GM21786 (cell line): ENCODE results near the gene PHF2.

Experiments used
- ATAC-seq: cut with Tn5 transposase; IDR thresholded peaks from one replicate; pipeline ENCODE4 v1.9.1; 2021; ENCODE audit not compliant: unreplicated experiment

PHF2 gene

DNA sequence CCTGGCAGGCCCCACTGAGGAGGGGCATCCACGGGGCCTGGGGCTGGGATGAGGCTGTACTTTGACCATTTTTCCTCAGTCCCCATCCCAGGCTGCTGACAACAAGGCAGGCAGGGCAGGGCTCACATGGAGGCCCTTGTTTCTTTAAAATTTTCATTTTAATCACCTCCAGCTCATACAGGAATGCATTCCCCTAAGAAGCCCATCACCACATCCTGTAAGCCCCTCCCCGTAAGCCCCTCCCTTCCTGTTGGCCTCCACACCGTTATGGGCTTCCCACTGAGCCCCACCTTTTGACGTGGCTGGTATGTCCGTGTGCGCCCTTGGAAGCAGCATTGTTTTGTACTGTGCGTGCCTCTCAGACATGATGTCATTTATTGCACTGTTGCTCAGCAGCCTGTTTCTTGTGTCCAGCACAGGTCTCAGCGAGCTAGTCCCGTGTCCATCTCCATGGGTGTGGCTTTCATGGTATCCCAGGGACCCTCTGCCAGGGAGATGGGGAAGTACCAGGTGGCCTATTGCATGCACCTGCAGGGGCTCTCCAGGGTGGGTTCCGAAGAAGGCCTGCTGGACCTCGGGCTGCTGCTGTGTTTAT lies 22.4 kb downstream of the PHF2 start:
- ATAC-seq: no peak

- ATAC-seq: no peak
These were observed 23.4 kb downstream of the PHF2 start for GRCh38 chr9:93599571-93600403.

DNA sequence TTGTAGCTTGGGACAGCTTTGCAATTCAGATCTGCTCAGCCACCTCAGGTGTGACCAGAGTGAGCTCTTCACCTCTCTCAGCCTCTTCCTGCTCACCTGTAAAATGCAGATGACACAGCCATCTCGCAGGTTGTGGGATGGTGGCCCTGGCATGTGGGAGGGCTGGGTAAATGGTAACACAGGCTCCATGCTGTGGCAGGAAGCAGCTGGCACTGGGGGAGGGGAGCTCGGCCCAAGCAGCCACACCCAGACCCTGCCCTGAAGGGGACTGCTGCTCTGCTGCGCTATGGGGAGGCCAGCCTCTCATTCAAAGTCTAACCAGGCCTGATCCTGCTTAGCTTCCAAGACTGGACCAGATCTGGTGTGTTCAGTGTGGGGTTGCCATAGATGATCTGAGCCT lies 24.1 kb downstream of the PHF2 start:
- no peak for ATAC-seq

- ATAC-seq: no peak
These were observed 24.7 kb downstream of the PHF2 start for GRCh38 chr9:93601063-93601462.

DNA sequence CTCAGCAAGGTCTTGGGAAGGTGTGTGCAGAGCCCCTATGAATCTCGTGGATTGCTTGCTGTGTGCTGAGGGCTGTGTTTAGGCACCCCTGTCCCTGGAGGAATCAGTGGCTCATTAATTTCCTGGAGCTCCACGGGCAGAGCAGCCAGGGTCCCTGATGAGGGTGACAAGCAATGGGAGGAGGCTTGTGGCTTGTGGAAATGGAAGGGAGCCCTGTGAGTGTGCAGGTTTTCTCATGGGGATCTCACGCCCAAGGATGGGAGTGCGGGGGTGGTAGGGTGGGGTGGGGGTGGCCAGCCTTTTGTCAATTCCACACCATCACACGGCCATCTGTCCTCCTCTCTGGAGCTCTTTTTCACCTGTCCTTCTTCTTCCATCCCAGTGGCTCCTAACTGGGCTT lies 25.3 kb downstream of the PHF2 start:
- no peak for ATAC-seq

GRCh38 chr9:93603011-93603410 lies 26.6 kb downstream of the PHF2 start:
- ATAC-seq: no peak

GRCh38 chr9:93603906-93604326 lies 27.5 kb downstream of the PHF2 start:
- ATAC-seq: no peak

DNA sequence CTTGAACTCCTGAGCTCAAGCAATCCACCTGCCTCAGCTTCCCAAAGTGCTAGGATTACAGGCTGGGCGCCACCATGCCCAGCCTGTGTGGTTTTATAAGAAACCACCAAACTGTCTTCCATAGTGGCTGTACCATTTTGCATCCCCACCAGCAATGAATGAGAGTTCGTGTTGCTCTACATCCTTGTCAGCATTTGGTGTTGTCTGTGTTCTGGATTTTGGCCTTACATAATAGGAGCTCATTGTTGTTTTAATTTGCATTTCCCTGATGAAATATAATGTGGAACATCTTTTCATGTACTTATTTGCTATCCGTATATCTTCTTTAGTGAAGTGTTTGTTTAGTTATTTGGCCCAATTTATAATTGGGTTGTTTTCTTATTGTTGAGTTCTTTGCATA lies 29.8 kb downstream of the PHF2 start:
- no peak for ATAC-seq

DNA sequence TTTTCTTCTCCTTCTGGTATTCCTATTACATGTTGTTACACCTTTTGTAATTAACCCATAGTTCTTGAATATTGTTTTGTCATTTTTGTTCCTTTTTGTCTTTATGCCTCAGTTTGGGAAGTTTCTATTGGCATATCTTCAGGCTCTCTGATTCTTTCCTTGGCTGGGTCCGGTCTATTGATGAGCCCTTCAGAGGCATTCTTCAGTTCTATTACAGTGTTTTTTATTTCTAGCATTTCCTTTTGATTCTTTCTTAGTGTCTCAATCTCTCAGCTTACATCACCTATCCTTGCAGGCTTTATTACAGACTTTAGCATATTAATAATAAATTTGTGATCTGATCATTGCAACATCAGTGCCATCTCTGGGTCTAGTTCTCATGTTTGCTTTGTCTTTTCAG lies 33.8 kb downstream of the PHF2 start:
- no peak for ATAC-seq

DNA sequence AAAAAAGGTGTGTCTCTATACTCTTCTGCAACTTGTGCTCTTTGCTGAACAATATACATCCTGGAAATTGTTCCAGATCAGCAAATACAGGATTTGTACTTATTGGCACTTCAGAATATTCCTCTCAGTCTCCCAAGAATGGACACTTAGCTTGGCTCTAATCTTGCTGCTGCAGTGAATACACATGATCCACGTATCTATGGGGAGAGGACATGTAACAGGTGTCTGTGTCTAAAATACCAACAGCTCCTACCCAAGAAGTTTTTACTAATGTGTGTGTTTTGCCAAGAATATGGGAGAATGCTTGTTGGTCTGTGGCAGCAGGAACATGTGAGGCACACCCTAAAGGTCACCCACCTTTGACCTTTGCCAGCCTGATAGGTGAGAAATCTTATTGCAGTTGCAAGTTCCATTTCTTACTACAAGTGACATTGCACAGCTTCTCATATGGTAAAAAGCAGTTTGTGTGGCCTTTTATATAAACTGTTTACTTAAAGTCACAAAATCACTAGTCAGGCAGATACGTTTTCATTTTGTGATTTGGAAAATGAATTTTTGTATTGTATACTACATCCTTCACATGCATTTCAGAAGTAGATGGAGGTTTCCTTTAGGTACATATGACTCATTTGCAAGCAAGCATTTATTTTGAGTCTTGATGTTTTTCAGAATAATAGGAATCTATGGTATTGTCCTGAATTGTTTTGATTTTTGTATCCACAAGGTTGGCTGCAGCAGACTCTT lies 35.8 kb downstream of the PHF2 start:
- no peak for ATAC-seq

DNA sequence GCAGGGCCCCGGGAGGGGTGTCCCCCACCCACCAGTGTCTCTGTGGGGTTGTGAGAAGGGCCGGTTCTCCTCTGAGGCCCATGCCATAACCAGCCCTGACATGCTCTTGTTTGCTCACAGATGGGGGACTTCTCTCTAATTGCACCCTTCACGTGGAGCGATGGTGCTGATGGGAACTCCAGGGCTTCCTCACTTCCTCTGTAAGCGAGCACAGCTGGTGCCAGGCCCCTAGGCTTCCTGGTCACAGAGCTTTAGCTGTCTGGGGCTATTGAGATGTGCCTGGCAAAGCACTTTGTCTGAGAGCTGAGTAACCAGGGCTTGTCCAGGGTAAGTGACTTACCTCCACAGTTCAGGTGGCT lies 36.4 kb downstream of the PHF2 start:
- ATAC-seq: peak; percentile 66

- ATAC-seq: no peak
These were observed 36.8 kb downstream of the PHF2 start for GRCh38 chr9:93613174-93613573.

GRCh38 chr9:93613791-93614190 lies 37.4 kb downstream of the PHF2 start:
- no peak for ATAC-seq

DNA sequence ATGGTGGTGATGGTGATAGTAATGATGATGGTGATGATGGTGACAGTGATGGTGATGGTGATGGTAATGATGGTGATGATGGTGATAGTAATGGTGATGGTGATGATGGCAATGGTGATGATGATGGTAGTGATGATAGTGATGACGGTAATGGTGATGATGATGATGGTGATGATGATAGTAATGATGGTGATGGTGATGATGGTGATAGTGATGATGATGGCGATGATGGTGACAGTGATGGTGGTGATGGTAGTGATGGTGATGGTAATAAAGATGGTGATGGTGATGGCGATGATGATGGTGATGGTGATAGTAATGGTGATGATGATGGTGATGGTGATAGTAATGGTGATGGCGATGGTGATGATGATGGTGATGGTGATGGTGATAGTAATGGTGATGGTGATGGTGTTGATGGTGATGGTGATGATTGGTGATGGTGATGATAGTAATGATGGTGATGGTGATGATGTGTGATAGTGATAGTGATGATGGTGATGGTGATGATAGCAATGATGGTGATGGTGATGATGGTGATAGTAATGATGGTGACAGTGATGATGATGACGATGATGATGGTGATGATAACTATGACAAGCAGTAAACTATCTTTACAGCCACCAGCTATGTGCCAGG lies 38.6 kb downstream of the PHF2 start:
- ATAC-seq: no peak

GRCh38 chr9:93616044-93616443 lies 39.7 kb downstream of the PHF2 start:
- ATAC-seq: no peak

- ATAC-seq: no peak
These were observed 40.9 kb downstream of the PHF2 start for GRCh38 chr9:93617273-93617672.

- ATAC-seq: no peak
These were observed 42.9 kb downstream of the PHF2 start for GRCh38 chr9:93619272-93619775.

GRCh38 chr9:93620041-93620506 lies 43.7 kb downstream of the PHF2 start:
- no peak for ATAC-seq

GRCh38 chr9:93620881-93621820 lies 44.8 kb downstream of the PHF2 start:
- no peak for ATAC-seq

GRCh38 chr9:93621922-93622321 lies 45.5 kb downstream of the PHF2 start:
- no peak for ATAC-seq
